ENCODE data around the gene CIB2. TPM values are rescaled to one million over a fixed set of nuclear protein-coding genes. Genes with fewer than 3 reads are reported as not detected.

The CIB2 gene
- total and polyA plus RNA-seq, 8 donors: 1.5 to 5.1 (median 3.8) TPM

DNA sequence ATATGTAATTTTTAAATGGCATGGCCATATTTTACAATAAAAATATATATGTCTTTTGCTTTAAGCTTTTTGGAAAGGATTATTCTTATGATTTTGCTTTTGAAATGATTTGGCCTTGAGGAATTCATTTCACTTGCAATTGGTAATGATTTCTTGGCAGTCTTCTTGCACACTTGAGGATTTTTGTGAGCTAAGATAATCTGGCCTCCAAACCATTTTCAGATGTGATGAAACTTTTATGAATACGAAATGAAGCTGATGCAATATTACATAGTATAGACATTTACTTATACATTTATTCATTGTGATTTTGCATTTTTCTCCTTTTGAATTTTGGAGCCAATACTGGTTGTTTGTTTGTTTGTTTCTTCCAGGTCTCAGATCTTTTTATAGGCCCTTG, 45.3 kb downstream of the CIB2 start:
- TF ChIP-seq, protein P1, sequence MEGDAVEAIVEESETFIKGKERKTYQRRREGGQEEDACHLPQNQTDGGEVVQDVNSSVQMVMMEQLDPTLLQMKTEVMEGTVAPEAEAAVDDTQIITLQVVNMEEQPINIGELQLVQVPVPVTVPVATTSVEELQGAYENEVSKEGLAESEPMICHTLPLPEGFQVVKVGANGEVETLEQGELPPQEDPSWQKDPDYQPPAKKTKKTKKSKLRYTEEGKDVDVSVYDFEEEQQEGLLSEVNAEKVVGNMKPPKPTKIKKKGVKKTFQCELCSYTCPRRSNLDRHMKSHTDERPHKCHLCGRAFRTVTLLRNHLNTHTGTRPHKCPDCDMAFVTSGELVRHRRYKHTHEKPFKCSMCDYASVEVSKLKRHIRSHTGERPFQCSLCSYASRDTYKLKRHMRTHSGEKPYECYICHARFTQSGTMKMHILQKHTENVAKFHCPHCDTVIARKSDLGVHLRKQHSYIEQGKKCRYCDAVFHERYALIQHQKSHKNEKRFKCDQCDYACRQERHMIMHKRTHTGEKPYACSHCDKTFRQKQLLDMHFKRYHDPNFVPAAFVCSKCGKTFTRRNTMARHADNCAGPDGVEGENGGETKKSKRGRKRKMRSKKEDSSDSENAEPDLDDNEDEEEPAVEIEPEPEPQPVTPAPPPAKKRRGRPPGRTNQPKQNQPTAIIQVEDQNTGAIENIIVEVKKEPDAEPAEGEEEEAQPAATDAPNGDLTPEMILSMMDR (IDR thresholded peaks at IDR 0.05): no peak
- H3K4me1 ChIP-seq: peaks cover 3 to 6% (median 4%) of the 10 kb centered on the region in 3 donors
- H3K27me3 ChIP-seq: no peaks in the 10 kb centered on the region
- no peak for FAIRE-seq
- no peaks in the 10 kb centered on the region for H3K36me3 ChIP-seq
- intact Hi-C loops (cut with DNase I): no loop called here
- 77 to 79% methylated on average over 1 of the region's 1 CpG for WGBS, 2 donors
- no peak for DNase-seq
- H3K4me3 ChIP-seq: no peak overlapping the region
- no peak overlapping the region for H3K27ac ChIP-seq
- no peaks in the 10 kb centered on the region for H3K9me3 ChIP-seq
- ATAC-seq: no peak

DNA sequence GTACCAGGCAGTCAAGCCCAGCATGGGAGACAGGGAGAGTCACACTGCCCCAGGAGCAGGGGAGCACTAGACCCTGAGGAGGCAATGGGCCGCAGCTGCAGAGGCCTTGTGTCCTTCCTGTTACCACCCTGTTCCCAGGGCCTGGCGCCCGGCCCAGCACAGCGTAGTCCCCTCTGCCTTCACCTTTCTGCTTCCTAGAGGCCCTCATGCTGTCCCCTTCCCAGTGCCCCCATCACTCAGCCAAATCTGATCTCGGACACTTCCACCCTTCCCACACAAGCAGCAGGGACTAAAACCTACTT, 46.8 kb downstream of the CIB2 start:
- Histone ChIP-seq H3K4me1 (peaks cover 3 to 6% (median 4%) of the 10 kb centered on the region in 3 donors), H3K9me3 (no peaks in the 10 kb centered on the region), H3K27ac (no peak overlapping the region), H3K4me3 (no peak overlapping the region), H3K36me3 (no peaks in the 10 kb centered on the region), H3K27me3 (no peaks in the 10 kb centered on the region)
- WGBS, 2 donors: 92 to 94% methylated on average over 5 of the region's 5 CpGs
- intact Hi-C loops (cut with DNase I): no loop called here
- ATAC-seq (no peak), FAIRE-seq (no peak), DNase-seq (no peak)
- TF ChIP-seq, protein P1 (IDR thresholded peaks at IDR 0.05): no peak

DNA sequence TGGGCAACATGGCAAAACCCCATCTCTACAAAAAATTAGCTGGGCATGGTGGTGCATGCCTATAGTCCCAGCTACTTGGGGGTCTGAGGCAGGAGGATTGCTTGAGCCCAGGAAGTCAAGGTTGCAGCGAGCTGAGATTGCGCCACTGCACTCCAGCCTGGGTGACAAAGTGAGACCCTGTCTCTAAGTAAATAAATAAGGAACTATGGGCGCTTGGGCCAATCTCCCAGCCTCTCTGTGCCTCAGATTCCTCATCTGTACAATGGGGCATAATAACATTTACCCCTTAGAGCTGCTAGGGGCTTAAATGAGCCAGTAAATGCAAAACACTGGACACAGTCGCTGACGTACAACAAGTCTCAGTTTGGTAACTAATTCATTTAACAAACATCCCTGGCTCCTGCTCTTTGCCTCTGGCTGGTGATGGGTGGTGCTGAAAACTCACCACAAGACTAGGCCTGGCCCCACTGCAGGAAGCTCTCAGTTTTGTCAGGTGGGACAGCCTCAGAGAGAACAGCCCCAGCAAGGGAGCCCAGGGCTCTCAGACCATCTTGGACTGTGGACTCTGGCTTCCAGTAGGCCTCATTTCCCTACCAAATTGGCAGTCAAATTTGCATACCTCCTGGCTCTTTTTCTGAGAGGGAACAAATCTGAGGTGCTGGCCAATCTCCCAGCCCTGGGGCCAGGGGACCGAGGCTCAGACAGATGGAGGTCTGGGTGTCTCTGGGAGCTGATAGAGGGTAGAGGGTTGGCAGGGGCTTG, 47.4 kb downstream of the CIB2 start:
- no peak for FAIRE-seq
- DNase-seq: no peak
- 88 to 94% methylated on average over 6 of the region's 6 CpGs for WGBS, 2 donors
- no peak for ATAC-seq
- H3K36me3 ChIP-seq: no peaks in the 10 kb centered on the region
- no peaks in the 10 kb centered on the region for H3K27me3 ChIP-seq
- H3K27ac ChIP-seq: no peak overlapping the region
- peaks cover 3 to 6% (median 4%) of the 10 kb centered on the region in 3 donors for H3K4me1 ChIP-seq
- TF ChIP-seq, protein P1 (IDR thresholded peaks at IDR 0.05): no peak
- no peaks in the 10 kb centered on the region for H3K9me3 ChIP-seq
- intact Hi-C loops (cut with DNase I): no loop called here
- no peak overlapping the region for H3K4me3 ChIP-seq

DNA sequence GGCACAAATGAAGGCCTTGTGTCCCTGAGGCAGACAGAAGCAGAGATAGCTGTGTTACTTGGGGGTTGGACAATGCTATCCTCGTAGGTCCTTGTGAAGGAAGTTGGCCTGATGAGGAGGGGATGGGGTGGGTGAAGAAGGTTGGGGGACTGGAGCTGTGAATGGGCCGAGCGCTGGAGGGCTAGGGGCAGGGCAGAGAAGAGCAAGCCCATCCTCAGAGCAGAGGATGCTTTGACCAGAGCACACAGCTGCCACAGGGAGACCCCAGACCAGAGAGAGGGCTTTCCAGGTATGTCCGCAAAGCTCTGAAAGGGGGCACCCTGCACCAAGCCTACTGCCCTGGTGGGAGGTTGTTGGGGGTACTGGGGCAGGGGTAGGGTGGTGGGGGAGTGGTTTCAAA, 48.1 kb downstream of the CIB2 start:
- TF ChIP-seq, protein P1 (IDR thresholded peaks at IDR 0.05): no peak
- Histone ChIP-seq H3K4me3 (no peak overlapping the region), H3K4me1 (peaks cover 0 to 1% (median 0%) of the 10 kb centered on the region in 3 donors), H3K36me3 (no peaks in the 10 kb centered on the region), H3K9me3 (no peaks in the 10 kb centered on the region), H3K27ac (no peak overlapping the region), H3K27me3 (no peaks in the 10 kb centered on the region)
- no peak for FAIRE-seq
- DNase-seq: no peak
- intact Hi-C loops (cut with DNase I): no loop called here
- WGBS, 2 donors: 87 to 92% methylated on average over 4 of the region's 4 CpGs
- ATAC-seq: no peak

DNA sequence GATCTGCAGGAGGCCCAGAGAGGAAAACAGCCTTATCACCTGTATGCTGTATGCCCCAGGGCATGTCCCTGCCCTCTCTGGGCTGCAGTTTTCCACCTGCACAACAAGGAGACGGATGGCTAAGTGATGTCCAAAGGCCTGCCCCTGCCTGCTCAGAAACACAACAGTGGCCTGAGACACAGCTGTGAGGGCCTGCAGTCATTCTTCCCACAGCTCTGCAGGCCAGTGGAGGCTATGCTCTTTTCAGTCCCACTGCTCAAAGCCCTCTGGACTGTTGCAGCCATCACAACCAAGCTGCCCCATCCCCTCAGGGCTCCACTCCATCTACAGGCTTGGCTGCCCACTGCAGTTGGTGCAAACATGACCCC, 48.5 kb downstream of the CIB2 start:
- FAIRE-seq (no peak), ATAC-seq (no peak), DNase-seq (no peak)
- 80 to 82% methylated on average over 1 of the region's 1 CpG for WGBS, 2 donors
- intact Hi-C loops (cut with DNase I): no loop called here
- Histone ChIP-seq H3K4me3 (no peak overlapping the region), H3K27ac (no peak overlapping the region), H3K36me3 (no peaks in the 10 kb centered on the region), H3K27me3 (no peaks in the 10 kb centered on the region), H3K4me1 (peaks cover 0 to 3% (median 0%) of the 10 kb centered on the region in 3 donors), H3K9me3 (no peaks in the 10 kb centered on the region)
- TF ChIP-seq, protein P1 (IDR thresholded peaks at IDR 0.05): no peak
